ENCODE measurements around the gene SNRPB. TPM values are rescaled to one million over a fixed set of nuclear protein-coding genes. Genes with fewer than 3 reads are reported as not detected.

Gene SNRPB
- total RNA-seq, 1 experiment from 2014 or later = 462 TPM

- H3K27ac ChIP-seq (ENCODE audit: insufficient read length, low read depth, low read length) = no peak overlapping the region
- H3K56ac ChIP-seq (ENCODE audit: insufficient read length, low read depth, low read length) = no peak overlapping the region
- no peaks in the 10 kb centered on the region for H3K23me2 ChIP-seq (ENCODE audit: insufficient read length, low read depth, low read length, poor library complexity, severe bottlenecking)
- TF ChIP-seq, protein P1, sequence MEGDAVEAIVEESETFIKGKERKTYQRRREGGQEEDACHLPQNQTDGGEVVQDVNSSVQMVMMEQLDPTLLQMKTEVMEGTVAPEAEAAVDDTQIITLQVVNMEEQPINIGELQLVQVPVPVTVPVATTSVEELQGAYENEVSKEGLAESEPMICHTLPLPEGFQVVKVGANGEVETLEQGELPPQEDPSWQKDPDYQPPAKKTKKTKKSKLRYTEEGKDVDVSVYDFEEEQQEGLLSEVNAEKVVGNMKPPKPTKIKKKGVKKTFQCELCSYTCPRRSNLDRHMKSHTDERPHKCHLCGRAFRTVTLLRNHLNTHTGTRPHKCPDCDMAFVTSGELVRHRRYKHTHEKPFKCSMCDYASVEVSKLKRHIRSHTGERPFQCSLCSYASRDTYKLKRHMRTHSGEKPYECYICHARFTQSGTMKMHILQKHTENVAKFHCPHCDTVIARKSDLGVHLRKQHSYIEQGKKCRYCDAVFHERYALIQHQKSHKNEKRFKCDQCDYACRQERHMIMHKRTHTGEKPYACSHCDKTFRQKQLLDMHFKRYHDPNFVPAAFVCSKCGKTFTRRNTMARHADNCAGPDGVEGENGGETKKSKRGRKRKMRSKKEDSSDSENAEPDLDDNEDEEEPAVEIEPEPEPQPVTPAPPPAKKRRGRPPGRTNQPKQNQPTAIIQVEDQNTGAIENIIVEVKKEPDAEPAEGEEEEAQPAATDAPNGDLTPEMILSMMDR (conservative IDR thresholded peaks at IDR 0.05) = no peak
- H2BK5ac ChIP-seq (ENCODE audit: insufficient read length, low read length) = no peak overlapping the region
- no peaks in the 10 kb centered on the region for H3K79me1 ChIP-seq (ENCODE audit: insufficient read depth, low read depth, low read length, poor library complexity, severe bottlenecking)
- H4K91ac ChIP-seq (ENCODE audit: insufficient read length, low read depth, low read length) = no peak overlapping the region
- no peaks in the 10 kb centered on the region for H3K79me2 ChIP-seq (ENCODE audit: insufficient read depth, low read length)
- no peak overlapping the region for H3K23ac ChIP-seq (ENCODE audit: insufficient read length, low read depth, low read length)
- no peak overlapping the region for H2BK15ac ChIP-seq (ENCODE audit: low read depth, low read length)
- no peak overlapping the region for H3K14ac ChIP-seq (ENCODE audit: insufficient read depth, low read length)
- no peak overlapping the region for H3T11ph ChIP-seq (ENCODE audit: low read length)
- H3K9me3 Mint-ChIP-seq = no peaks in the 10 kb centered on the region
- H2AFZ ChIP-seq (ENCODE audit: low read length) = no peak overlapping the region
- H3K4me1 ChIP-seq (ENCODE audit: insufficient read depth, low read length) = no peaks in the 10 kb centered on the region
- H3K36me3 Mint-ChIP-seq (ENCODE audit: insufficient read depth in 1 of 3, low read depth in 3 of 3) = peaks cover 0 to 13% (median 10%) of the 10 kb centered on the region in 3 experiments; a peak in 2 of 7 replicates
- H2BK12ac ChIP-seq (ENCODE audit: insufficient read length, low read depth, low read length) = no peak overlapping the region
- no CpG with 5 or more reads among the region's 12 CpGs for WGBS (ENCODE audit: extremely low coverage, insufficient read length, low lambda C conversion rate)
- H3K9me3 ChIP-seq (ENCODE audit: control insufficient read depth, low read depth, low read length) = no peaks in the 10 kb centered on the region
- H3K4ac ChIP-seq (ENCODE audit: low read depth, low read length) = no peak overlapping the region
- no peak overlapping the region for H3K27ac Mint-ChIP-seq
- no peak overlapping the region for H3K9ac ChIP-seq (ENCODE audit: extremely low read depth, insufficient read length, low read length)
- peaks cover 8% of the 10 kb centered on the region for H3K27me3 Mint-ChIP-seq (ENCODE audit: low read depth)
- no peak overlapping the region for H3K18ac ChIP-seq (ENCODE audit: insufficient read length, low read depth, low read length)
- H3K27me3 ChIP-seq (ENCODE audit: insufficient read depth, low read length) = no peaks in the 10 kb centered on the region
- H3K4me1 Mint-ChIP-seq = peaks cover 0 to 5% of the 10 kb centered on the region in 2 experiments; a peak in 1 of 4 replicates
- H3K4me2 ChIP-seq (ENCODE audit: insufficient read depth, insufficient read length, low read length) = no peak overlapping the region
- H2BK120ac ChIP-seq (ENCODE audit: low read depth, low read length, poor library complexity, severe bottlenecking) = no peak overlapping the region
- no peak overlapping the region for H4K8ac ChIP-seq (replicated peaks; ENCODE audit: insufficient read length, low read depth, low read length)
- no peaks in the 10 kb centered on the region for H4K20me1 ChIP-seq (ENCODE audit: control insufficient read depth, insufficient read depth, insufficient read length)
- no peak overlapping the region for H2AK5ac ChIP-seq (ENCODE audit: insufficient read length, low read length)
- H4K5ac ChIP-seq (ENCODE audit: insufficient read length, low read depth, low read length) = no peak overlapping the region
- no peak for DNase-seq
- no peak overlapping the region for H2BK20ac ChIP-seq (ENCODE audit: low read depth, low read length, poor library complexity, severe bottlenecking)
- H3K4me3 Mint-ChIP-seq = no peak overlapping the region
These were observed 12.9 kb upstream of the SNRPB start for GRCh38 chr20:2483504-2483903.
